Bronchial epithelial cell (primary cell): ENCODE measurements around the gene TMED6. TPM values are rescaled to one million over a fixed set of nuclear protein-coding genes. Genes with fewer than 3 reads are reported as not detected.

Source experiments
- DNase-seq: peaks from one replicate; pipeline ENCODE4 v3.0.0-alpha.2; 2010; ENCODE audit warnings: low read depth
- FAIRE-seq: peaks from 2 replicates; lab custom pipeline; 2011; peaks lifted over from hg19 to GRCh38; lab: Jason Lieb, UNC
- H3K27me3 ChIP-seq: 2 replicates; pipeline ENCODE4 v1.5.1; 2011; ENCODE audit warnings: low read length; ENCODE audit not compliant: control insufficient read depth, insufficient read depth
- H3K36me3 ChIP-seq: 2 replicates; pipeline ENCODE4 v1.5.1; 2011; ENCODE audit warnings: low read length; ENCODE audit not compliant: control insufficient read depth, insufficient read depth
- H3K4me3 ChIP-seq: 2 replicates; pipeline ENCODE4 v1.5.1; 2011; ENCODE audit warnings: mild to moderate bottlenecking, low read depth, low read length, control low read depth
- CTCF ChIP-seq: IDR thresholded peaks from 2 replicates; pipeline ENCODE4 v1.5.1; 2011; ENCODE audit warnings: mild to moderate bottlenecking, moderate library complexity, low read length, control low read depth, inconsistent platforms; ENCODE audit not compliant: insufficient read depth, severe bottlenecking
- total RNA-seq: library from RNA; depleted of rRNA; stranded (reverse); fragments of >200 nt; gene quantifications from 2 replicates; pipeline ENCODE4 v1.2.1, GENCODE V29; 2014

Gene TMED6
- total RNA-seq, 1 donor from 2014 or later, result not detected

DNA sequence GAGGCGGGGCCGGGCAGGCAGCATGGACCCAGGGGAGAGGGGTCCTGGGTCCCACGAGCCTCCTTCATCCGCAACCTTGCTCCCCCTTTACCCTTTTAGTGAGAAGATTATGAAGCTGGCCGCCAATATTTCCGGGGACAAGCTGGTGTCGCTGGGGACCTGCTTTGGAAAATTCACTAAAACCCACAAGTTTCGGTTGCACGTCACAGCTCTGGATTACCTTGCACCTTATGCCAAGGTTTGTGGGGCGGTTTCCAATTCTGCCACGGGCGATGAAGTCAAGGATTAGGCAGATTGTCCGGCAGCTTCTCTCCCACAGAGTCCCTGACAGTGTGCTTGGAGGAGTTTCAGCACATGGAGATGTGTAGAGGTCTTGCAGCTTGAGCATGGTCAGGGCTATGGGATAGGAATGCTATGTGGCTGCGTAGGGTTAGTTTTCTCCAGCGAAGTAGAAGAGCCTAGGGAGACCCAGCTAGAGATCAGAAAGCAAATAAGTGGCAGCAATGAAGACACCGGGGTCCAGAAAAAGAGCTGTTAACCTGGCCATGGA is 11.4 kb downstream of the TMED6 start:
- no peak for FAIRE-seq
- Histone ChIP-seq H3K4me3 (peak overlapping the region; percentile 90), H3K27me3 (no peaks in the 10 kb centered on the region), H3K36me3 (peaks cover 12% of the 10 kb centered on the region)
- DNase-seq, result no peak
- TF ChIP-seq CTCF, result no peak

DNA sequence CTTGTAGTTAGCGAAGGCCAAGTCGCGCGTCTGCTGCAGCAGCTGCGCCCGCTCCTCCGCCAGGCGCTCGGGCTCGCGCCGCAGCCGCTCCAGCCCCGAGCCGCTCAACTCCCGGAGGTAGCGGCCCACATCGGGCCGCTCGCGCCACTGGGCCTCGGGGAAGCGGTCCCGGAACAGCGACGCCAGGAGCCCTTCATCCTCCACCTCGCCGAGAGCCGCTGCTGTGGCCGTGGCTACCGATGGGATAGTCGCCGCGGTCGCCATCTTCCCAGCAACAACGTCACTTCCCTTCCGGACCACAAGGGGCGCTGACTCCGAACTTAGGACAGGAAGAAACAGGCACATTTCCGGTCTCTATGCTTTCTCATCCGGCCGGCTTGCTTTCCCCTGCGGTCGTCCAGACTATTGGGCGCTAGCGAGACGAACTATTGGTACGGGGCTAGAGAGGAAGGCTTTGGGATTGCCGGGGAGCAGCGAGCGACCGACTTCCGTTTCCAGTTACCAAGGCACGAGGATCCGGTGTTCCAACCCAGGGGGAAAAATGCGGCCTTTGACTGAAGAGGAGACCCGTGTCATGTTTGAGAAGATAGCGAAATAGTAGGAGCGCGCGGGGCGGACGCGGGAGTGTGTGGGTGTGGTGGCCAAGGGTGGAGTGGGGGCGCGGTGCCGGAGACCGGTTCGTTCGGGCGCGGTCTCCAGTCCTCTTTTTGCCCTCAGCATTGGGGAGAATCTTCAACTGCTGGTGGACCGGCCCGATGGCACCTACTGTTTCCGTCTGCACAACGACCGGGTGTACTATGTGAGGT is 12.1 kb downstream of the TMED6 start, which contains the start of the genes COG8 and NIP7:
Gene COG8 (minus strand): TSS at position 276 of the 806 bp plus-strand sequence. CDS start 12 bp downstream, at position 264.
Gene NIP7 (plus strand): TSS at position 484 of the 806 bp plus-strand sequence. CDS start 58 bp downstream, at position 542.
- DNase-seq, result peak; percentile 96
- peak; percentile 92 for TF ChIP-seq CTCF
- Histone ChIP-seq H3K27me3 (no peaks in the 10 kb centered on the region), H3K4me3 (peak within 1 kb of the TSS; percentile 90), H3K36me3 (peaks cover 17% of the 10 kb centered on the region)
- peak; percentile 60 for FAIRE-seq

DNA sequence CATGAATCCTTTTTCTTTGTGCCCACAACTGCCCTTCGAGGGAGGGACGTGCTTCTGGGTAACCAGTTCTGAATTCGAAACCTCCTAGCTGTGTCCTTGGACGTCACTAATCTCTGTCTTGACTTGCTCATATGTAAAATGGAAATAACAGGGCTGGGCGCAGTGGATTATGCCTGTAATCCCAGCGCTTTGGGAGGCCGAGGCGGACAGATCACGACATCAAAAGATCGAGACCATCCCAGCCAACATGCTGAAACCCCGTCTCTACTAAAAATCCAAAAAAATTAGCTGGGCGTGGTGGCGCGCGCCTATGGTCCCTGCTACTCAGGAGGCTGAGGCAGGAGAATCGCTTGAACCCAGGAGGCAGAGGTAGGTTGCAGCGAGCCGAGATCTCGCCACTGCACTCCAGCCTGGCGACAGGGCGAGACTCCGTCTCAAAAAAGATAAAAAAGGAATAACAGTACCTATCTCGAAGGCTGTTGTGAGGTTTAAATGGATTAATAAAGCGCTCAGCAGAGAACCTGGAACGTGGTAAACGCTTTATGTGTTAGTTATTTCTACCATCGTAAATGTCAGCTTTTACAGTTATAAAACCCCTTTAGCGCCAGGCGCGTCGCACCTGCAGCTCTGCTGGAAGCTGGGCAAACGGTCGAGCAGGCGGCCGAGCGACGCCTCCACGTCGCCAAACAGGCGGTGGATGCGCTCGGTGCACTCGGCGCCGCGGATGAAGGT is 12.9 kb downstream of the TMED6 start:
- no peak for TF ChIP-seq CTCF
- DNase-seq, result no peak
- peaks cover 20% of the 10 kb centered on the region for H3K36me3 ChIP-seq
- FAIRE-seq, result no peak
- no peaks in the 10 kb centered on the region for H3K27me3 ChIP-seq
- peak overlapping the region; percentile 90 for H3K4me3 ChIP-seq

DNA sequence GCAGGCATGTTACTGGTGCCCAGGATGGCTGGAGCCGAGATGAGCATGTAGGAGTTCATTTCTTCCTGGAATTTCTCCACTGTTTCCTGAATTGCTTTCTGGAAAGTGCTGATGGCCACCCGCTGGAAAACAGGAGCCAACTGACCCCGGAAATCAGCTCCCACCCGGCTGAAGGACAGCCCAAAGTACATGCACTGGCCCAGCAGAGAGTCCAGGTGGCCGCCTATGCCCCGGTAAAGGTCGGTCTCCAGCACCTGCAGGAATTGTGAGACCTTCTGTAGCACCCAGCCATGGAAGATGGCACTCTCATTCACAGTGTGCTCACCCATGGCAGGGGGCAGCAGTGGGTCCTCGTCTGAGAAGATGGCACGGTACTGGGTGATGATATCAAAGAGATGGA is 16.9 kb downstream of the TMED6 start:
- H3K27me3 ChIP-seq, result no peaks in the 10 kb centered on the region
- FAIRE-seq, result no peak
- no peak for TF ChIP-seq CTCF
- DNase-seq, result no peak
- no peak overlapping the region for H3K4me3 ChIP-seq
- H3K36me3 ChIP-seq, result peaks cover 19% of the 10 kb centered on the region

- no peaks in the 10 kb centered on the region for H3K27me3 ChIP-seq
- no peak for TF ChIP-seq CTCF
- DNase-seq (peak; percentile 82), FAIRE-seq (no peak)
- H3K36me3 ChIP-seq, result peaks cover 19% of the 10 kb centered on the region
- H3K4me3 ChIP-seq, result peak within 1 kb of the TSS; percentile 74
Observed at GRCh38 chr16:69330286-69331109, 21.1 kb downstream of the TMED6 start, which contains the start of gene PDF. Gene PDF, minus strand, starts transcription at chr16:69330588. Its CDS starts 18 bp downstream, at chr16:69330570.
